NCI-H748 (cell line): ENCODE data around the gene BNIP5.

Experiments
- DNase-seq: peaks from one replicate; lab custom pipeline; 2025; ENCODE audit not compliant: unreplicated experiment; lab: John Stamatoyannopoulos, UW

The BNIP5 gene

GRCh38 chr6:36269834-36270705, 66.6 kb downstream of the BNIP5 start, which contains the start of gene PNPLA1:
Gene PNPLA1, plus strand, starts transcription at chr6:36270060. Its CDS starts 400 bp downstream, at chr6:36270460.
- DNase-seq, result no peak

GRCh38 chr6:36268478-36269275, 68.0 kb downstream of the BNIP5 start:
- DNase-seq, result no peak

GRCh38 chr6:36267731-36268477, 68.8 kb downstream of the BNIP5 start:
- DNase-seq, result no peak

GRCh38 chr6:36266913-36267644, 69.6 kb downstream of the BNIP5 start:
- DNase-seq, result no peak
